Measurements from ENCODE around the gene CPA2.

CPA2 gene

GRCh38 chr7:130256704-130257103, 10.0 kb upstream of the CPA2 start:
- DNase-seq: no peak

- DNase-seq: no peak
Measured at GRCh38 chr7:130258494-130259078, 8.1 kb upstream of the CPA2 start.

GRCh38 chr7:130262448-130262847, 4.2 kb upstream of the CPA2 start:
- DNase-seq: no peak

GRCh38 chr7:130263130-130263529, 3.5 kb upstream of the CPA2 start:
- DNase-seq: no peak

GRCh38 chr7:130266961-130267321, 278 bp downstream of the CPA2 start:
- DNase-seq: no peak

- no peak for DNase-seq
Measured at GRCh38 chr7:130268463-130269317, 2.0 kb downstream of the CPA2 start.

GRCh38 chr7:130269318-130269694, 2.6 kb downstream of the CPA2 start:
- DNase-seq: no peak

- no peak for DNase-seq
Measured at GRCh38 chr7:130270947-130271800, 4.5 kb downstream of the CPA2 start.

- no peak for DNase-seq
Measured at GRCh38 chr7:130272381-130273080, 5.9 kb downstream of the CPA2 start.

- peak; percentile 91 for DNase-seq
Measured at GRCh38 chr7:130273081-130273932, 6.6 kb downstream of the CPA2 start.

GRCh38 chr7:130273933-130274255, 7.2 kb downstream of the CPA2 start:
- DNase-seq: peak; percentile 85

- no peak for DNase-seq
Measured at GRCh38 chr7:130274296-130274695, 7.6 kb downstream of the CPA2 start.

- no peak for DNase-seq
Measured at GRCh38 chr7:130274983-130275591, 8.4 kb downstream of the CPA2 start.

- peak; percentile 82 for DNase-seq
Measured at GRCh38 chr7:130275826-130276297, 9.2 kb downstream of the CPA2 start.

GRCh38 chr7:130276796-130277762, 10.4 kb downstream of the CPA2 start:
- DNase-seq: peak; percentile 89

GRCh38 chr7:130277763-130278643, 11.3 kb downstream of the CPA2 start:
- DNase-seq: peak; percentile 76

GRCh38 chr7:130278860-130279259, 12.2 kb downstream of the CPA2 start:
- peak; percentile 98 for DNase-seq

GRCh38 chr7:130279286-130279685, 12.6 kb downstream of the CPA2 start:
- no peak for DNase-seq

- no peak for DNase-seq
Measured at GRCh38 chr7:130279906-130280305, 13.2 kb downstream of the CPA2 start.

All from fibroblast of skin of right quadriceps (primary cell).